Germinal center (tissue), 1 donor: ENCODE results near the gene ELOVL5.

Source experiments
- DNase-seq: peaks from one replicate; pipeline ENCODE4 v3.0.0; 2012; ENCODE audit warnings: mixed read lengths, low spot score

The ELOVL5 gene

DNA sequence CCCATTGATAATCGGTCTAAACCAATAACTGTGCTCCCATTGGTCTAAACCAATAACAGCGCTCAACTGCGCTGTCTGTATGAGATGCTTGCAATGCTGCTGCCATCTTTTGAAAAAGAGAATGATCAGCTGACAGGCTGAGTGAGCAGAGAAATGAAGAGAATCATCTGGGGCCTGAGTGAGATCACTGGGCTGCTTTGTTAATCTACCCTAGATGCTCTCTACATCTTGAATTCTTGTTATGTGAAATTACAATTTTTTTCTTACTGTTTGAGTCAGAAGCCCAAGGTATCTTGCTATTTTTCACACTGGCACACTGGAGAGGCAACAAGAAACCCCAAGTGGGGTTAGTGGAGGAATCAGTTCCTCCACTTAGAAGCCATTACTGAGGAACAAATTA lies 108.6 kb downstream of the ELOVL5 start:
- no peak for DNase-seq

DNA sequence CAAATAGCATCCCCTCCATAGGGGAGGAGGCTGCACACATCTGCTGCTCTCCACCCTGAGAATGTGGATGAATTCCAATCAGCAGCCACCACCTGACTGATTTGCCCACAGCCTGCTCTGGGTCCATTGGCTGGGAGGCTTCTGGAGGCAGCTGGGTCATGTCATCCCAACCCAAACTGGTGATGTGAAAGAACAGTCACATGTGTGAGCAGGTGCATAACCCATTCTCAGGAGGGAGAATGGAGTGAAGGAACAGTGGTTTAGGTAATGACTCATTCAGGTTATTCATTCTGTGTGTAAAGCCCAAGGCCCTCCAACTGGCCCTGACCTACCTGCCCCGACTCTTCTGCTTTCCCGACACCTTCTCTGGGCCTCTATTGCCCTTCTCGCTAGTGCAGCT lies 109.2 kb downstream of the ELOVL5 start:
- DNase-seq: no peak

DNA sequence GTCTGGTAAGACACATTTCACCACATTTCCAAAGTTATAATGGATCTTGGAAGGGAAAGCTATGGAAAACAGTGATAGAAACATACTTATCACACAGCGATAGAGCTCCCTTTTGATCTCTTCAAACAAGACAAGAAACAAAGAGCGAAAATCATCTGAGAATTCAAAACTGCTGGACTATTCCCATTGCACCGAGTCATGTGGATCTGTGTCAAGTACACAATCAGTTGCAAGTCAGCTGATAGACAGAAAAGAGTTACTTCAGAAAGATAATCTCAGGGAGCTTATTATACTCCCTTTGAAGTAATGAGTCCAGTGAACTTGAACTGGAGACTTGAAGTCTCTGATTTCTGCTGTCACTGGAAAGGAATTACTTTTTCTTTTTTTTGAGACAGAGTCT lies 110.4 kb downstream of the ELOVL5 start:
- DNase-seq: no peak

DNA sequence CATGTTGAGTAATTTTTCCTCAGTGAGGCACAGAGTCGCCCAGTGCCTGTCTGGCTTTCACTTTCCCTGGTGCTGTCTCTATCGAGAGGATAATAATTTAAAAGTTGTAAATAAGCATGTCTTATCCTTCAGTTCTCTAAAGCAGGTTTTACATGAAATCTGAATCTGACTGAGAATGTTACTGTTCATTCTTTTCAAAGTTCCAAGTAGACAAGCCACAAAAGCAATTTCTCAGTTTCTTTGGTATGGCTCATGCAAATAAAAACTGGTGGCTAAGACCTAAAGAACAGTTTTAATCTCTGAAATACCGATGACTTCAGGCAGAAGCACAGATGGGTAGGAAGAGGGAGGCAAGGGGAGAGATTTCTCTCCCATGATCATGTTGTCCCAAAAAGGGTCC lies 112.5 kb downstream of the ELOVL5 start:
- no peak for DNase-seq

DNA sequence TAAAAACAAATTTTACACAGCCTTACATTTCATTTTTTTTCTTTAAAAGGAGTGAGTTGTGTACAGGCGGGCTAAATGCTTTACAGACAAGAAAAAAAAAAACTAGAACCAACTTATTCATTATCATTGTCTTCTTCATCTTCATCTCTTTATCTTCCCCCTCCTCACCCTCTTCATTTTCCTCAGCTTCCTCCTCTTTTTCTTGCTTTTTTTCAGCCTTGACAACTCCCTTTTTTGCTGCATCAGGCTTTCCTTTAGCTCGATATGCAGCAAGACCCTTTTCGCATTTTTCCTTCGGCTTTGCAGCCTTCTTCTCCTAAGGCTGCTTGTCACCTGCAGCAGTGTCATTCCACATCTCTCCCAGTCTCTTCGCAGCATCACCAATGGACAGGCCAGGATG lies 113.2 kb downstream of the ELOVL5 start:
- no peak for DNase-seq

DNA sequence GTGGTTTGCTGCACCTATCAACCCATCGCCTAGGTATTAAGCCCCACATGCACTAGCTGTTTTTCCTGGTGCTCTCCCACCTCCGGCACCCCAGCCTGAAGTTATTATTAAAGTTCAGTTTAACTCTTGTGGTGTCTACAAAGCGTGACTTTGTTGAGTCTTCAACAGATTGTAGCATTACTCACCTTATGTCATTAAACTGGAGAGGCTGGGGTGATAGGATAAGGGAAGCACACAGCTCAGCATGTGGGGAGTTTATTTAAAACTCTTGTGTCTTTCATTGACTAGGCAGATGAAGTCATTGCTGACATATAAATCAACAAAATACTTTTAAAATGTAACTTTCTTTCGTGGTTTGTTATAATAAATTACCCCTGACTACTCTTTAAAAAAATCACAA lies 115.4 kb downstream of the ELOVL5 start:
- DNase-seq: no peak

DNA sequence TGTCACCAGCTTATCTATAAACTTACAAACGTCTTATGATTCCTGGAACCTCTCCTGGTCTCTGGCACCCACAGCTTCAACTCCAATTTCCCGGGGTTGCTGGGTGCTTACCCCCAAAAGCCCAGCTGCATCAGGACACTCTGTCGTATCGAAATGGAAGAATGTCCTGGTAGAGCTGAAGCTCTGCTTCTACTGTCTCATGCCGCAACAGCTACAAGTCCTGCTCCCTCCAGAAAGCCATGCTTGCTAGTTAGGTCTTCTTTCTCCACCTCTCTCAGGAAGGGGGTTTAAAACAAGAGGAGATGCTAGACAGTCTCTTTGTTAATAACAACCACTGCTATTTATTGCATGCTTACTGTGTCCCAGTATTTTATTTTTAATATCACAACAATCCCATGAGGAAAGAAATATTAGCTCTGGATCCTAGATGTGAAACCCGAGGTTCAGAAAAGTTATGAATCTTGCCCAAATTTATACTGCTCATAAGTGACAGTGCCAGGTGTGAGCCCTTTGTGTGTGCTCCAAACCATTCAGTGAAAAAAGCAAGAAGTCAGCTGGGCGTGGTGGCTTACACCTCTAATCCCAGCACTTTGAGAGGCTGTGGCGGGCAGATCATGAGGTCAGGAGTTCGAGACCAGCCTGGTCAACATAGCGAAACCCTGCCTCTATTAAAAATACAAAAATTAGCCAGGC lies 117.8 kb downstream of the ELOVL5 start:
- DNase-seq: no peak

DNA sequence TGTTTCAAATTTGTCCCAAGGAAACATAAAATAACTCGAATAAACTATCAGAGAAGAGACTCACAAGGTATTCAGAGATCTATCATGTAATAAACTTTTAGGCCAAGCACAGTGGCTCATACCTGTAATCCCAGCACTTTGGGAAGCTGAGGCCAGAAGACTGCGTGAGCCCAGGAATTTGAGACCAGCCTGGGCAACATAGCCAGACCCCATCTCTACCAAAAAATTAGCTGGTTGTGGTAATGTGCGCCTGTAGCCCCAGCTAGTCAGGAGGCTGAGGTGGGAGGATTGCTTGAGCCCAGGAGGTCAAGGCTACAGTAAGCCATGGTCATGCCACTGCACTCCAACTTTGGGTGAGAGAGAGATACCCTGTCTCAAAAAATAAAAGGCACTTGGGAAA lies 120.9 kb downstream of the ELOVL5 start:
- DNase-seq: no peak

DNA sequence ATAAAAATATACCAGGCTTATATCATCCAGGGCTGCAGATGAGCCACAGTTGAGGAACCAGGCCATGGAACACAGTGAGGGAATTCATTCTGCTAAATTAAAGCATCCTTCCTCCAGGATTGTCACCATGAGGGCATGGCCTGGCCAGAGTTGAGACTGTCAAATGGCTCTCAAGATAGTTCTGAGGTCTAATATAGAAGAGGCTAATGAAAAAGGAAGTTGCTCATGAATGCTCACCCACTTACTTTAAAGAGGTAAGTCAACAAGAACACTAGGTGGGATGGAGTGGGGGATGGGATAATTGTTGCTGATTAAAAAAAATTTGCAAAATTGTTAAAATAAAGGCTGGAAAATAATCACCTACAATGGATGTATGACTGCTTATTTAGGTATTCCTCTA lies 128.1 kb downstream of the ELOVL5 start:
- DNase-seq: no peak
